ENCODE results near the gene SIGLEC7.

DNA sequence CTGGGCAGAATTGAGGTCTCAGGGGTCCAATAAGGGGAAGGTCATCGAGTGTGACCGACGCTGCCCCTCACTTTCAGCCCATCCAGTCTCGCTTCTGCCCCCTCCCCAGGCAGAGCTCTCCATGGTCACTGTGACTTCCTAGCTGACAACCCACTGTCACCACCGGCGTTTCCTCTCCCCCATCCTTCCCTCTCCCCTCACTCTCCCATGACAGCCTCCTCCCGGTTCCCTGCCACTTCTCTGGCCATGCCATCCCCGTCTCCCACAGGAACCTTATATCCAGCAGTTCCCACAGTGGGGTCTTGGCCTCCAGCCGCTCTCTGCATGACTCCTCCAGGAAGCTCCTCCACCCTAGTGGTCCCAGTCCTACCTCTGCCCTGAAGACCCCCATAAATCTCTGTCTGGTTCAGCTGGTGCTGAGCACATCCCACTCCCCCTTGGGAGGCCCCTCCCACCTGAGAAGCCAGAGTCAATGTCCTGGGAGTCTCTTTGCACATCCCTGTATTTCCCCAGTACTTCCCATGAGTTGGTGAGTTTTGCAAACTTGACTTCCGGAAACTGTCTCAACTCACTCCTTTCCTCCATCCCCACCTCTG is 58.1 kb downstream of the SIGLEC7 start:
- no peak for TF ChIP-seq POLR2A (IDR thresholded peaks at IDR 0.05; ENCODE audit: low read depth, low read length)
- no peak for TF ChIP-seq TAF1 (IDR thresholded peaks at IDR 0.05; ENCODE audit: low read depth, low read length)
- no peak for TF ChIP-seq SPI1 (IDR thresholded peaks at IDR 0.05; ENCODE audit: low read depth, low read length)
- TF ChIP-seq POLR2AphosphoS5 (IDR thresholded peaks at IDR 0.05; ENCODE audit: low read depth, low read length) = no peak
- no peak for TF ChIP-seq PAX5 (IDR thresholded peaks at IDR 0.05; ENCODE audit: insufficient read depth, low read length, severe bottlenecking)
- no peak for TF ChIP-seq POU2F2 (IDR thresholded peaks at IDR 0.05; ENCODE audit: low read depth, low read length)
